NK-92 treated with Interleukin-12 subunit alpha and Interleukin-12 subunit beta, amount 100 ng/mL, for 24 hours (cell line): ENCODE measurements around the gene DDT.
"Not testable (repeated sequence)": the region's sequence is repeated elsewhere in the genome, so short reads cannot be mapped to it uniquely, and the experiment has no call there.

Experiments
- DNase-seq: peaks from one replicate; lab custom pipeline; 2025; lab: John Stamatoyannopoulos, UW

DDT gene

DNA sequence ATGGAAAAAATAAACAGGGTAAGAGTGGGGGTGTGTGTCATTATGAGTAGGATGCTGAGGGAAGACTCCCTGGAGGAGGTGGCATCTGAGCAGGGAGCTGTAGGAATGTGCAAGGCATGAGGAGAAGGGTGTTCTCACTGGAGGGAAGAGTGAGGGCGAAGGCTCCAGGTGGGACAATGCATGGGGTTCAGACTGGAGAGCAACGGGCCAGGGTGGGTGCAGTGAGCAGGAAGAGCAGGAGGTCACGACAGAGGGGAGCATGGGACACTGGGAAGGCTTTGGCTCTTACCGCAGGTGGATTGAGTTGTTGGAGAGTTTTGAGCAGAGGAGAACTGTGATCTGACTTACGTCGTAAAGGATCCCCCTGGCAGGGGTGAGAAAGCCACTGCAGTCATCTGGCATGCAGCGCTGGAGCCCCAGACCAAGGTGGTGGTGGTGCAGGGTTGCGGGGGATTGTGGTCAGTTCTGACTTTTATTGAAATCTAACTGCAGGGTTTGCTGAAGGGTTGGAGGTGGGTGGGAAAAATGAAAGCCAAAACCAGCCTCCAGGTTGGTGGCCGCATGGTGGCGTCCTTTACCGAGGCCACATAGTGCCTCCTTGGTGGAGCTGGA lies 21.3 kb downstream of the DDT start:
- not testable (repeated sequence) for DNase-seq

DNA sequence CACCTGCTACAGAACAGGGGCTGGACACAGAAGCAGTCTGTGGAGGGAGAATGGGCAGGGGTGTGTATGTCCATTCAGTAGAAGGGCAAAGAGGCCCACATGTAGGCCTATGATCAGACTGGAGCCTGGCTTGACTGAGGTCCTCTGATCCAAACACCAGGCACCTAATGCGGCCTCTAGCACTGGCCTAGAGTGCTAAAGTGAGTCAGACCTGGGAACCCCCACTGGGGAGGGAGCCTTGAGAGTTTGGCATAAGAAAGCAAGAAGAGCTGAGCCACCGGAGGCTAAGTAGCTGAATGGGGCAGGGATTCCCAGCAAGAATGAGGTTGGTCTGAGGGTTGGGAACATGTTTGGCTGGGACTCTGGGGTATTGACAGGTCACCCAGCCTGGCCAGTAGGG lies 22.9 kb downstream of the DDT start:
- not testable (repeated sequence) for DNase-seq

DNA sequence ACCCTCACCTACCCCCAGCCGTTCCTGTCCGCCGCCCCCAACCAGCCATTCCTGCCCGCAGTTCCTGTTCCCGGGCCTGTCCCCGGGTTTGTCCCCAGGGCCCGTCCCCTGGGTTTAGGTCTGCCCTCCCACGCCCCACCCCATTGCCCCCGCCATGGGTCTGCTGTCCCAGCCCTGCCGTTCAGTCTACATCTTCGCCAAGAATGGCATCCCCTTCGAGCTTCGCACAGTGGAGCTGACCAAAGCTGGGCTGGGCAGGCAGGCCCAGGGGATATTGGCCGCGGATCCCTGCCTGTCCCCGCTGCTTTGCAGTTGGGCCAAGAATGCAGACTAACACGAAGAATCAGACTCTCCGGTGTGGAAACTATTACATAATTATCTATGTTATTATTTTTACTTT lies 24.5 kb downstream of the DDT start:
- not testable (repeated sequence) for DNase-seq

- DNase-seq, result not testable (repeated sequence)
These were observed 26.9 kb downstream of the DDT start for GRCh38 chr22:23947391-23947790.

DNA sequence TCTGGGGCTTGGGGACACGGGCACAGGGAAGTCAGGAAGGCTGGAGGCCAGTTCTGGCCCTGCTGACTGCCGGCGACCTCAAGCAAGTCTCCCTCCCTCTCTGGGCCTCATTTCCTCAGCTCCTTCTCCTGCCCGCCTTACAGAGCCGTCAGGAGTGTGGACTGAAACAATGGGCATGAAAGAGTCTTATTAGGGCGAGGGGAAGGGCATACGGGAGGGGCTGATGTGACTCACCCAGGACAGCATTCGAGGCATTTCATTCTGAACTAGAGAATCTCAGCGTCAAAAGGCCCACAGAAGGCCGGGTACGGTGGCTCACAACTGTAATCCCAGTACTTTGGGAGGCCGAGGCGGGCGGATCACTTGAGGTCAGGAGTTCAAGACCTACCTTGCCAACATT lies 34.1 kb downstream of the DDT start:
- not testable (repeated sequence) for DNase-seq

DNA sequence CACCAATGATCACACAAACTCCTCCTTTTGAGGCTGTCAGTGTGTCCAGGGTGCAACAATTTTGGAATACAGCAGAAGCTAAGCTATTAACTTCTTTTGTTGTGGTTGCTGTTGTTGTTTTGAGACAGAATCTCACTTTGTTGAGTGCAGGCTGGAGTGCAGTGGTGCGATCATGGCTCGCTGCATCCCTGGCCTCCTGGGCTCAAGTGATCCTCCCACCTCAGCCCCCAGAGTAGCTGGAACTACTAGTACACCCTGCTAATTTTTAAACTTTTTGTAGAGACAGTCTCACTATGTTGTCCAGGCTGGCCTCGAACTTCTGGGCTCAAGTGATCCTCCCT lies 35.3 kb downstream of the DDT start:
- DNase-seq, result no peak

DNA sequence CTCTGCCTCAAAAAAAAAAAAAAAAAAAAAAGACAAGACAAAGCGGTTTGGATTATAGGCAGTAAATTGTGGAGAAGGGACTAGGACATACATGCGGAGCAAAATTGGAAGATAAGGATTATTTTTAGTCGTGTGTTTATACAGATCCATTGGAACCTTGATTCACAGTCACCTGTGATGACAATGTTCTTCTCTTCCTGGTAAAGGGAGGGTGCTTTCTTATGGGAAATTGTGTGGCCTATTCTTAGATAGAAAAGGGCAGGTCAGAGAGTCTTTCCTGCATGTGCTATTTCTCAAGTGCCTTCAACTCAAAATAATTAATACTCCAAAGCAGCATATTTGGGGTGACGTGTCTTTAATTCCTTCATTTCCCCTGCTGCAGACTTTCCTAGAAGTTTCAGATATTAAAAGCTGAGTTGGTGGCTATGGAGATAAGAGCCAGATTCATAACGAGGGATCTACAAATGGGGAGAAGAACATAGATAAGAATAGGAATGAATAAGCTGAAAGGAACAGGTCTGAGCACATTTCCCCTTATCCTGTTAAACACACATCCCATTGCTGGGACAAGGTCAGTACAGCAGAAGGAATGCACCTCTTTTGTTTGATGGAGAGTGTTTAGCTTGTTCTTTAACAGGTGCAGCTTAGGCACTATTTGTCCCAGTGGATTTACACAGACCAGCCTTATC lies 35.8 kb downstream of the DDT start:
- DNase-seq, result no peak

DNA sequence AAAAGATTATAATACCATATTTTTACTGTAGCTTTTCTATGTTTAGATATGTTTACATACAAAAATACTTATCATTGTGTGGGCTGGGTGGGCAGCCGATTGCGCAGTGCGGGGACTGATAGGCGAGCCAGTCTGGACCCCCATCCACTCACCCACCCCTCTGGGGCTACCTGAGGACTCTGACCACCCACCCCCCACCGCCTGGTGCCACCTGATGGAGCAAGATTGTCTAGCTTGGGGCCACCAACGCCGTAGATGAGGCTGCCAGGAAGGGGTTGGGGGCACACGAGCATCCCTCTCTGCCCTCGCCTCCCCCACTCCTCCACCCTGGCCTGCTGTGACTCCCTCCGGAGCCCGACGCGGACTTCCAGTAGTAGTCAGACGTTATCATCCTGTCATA lies 47.7 kb downstream of the DDT start:
- DNase-seq, result no peak

DNA sequence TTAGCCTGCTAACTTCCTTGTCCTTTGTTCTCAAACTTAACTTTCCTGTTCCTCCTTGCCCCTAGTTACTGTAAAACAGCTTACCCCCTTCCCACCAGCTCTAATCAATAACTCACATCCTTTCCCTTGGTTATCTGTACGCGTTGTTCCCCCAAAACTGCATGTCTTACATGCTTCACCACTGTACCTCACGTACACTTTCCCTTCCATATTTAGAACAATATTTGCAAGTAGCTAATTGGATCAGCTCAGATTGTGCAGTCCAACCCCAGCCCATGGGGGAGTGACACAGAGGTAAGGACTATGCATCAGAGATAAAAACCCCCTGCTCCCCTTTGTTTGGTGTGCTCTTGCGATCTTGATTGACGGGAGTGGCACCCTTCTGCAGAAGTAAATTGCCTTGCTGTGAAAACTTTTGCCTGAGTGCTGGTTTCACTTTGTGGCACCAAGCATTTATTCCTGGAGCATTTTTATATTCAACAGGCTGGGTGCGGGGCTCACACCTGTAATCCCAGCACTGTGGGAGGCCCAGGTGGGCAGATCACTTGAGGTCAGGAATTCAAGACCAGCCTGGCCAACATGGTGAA lies 49.1 kb downstream of the DDT start:
- no peak for DNase-seq

DNA sequence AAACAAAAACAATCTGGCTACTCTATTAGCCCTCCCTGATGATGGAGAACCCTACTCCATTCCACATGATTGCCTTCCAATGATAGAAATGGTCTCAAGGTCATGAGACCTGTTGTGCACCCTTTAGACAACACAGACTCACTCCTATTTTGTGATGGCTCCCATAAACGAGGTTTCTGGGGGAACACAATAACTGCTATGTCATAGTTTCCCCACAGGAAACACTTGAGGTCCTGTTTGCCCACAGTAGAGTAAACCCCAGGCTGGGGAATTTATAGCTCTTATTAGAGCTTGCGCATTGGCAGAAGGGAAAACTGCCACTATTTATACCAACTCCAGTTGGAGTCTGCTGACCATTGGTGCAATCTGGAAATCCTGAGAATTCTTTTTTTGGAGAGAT lies 51.3 kb downstream of the DDT start:
- no peak for DNase-seq

DNA sequence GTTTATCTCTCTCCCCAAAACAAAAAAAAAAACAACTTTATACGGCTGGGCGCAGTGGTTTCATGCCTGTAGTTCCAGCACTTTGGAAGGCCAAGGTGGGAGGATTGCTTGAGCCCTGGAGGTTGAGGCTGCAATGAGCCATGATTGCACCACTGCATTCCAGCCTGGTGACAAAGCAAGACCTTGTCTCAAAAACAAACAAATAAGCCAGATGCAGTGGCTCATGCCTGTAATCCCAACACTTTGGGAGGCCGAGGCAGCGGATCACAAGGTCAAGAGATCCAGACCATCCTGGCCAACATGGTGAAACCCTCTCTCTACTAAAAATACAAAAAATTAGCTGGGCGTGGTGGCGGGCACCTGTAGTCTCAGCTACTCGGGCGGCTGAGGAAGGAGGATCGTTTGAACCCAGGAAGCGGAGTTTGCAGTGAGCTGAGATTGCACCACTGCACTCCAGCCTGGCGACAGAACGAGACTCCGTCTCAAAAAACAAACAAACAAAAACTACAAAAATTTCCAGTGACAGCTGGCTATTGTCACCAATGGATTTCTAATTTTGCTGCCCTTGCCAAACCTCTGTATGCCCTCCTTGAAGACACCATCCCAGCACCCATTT lies 52.5 kb downstream of the DDT start:
- DNase-seq, result not testable (repeated sequence)
